Neural cell (in vitro differentiated cells): ENCODE data around the gene PPP3R1.

Experiments
- TF ChIP-seq, protein P1 (sequence below): fragments of 450-650 bp; IDR thresholded peaks from 2 replicates; pipeline ENCODE4 v1.5.1; 2014; ENCODE audit warnings: antibody characterized with exemption, mild to moderate bottlenecking, moderate library complexity; ENCODE audit not compliant: poor library complexity, severe bottlenecking
- TF ChIP-seq, protein P2 (sequence below): IDR thresholded peaks from 2 replicates; pipeline ENCODE4 v1.6.1; 2012; ENCODE audit warnings: borderline replicate concordance

DNA sequence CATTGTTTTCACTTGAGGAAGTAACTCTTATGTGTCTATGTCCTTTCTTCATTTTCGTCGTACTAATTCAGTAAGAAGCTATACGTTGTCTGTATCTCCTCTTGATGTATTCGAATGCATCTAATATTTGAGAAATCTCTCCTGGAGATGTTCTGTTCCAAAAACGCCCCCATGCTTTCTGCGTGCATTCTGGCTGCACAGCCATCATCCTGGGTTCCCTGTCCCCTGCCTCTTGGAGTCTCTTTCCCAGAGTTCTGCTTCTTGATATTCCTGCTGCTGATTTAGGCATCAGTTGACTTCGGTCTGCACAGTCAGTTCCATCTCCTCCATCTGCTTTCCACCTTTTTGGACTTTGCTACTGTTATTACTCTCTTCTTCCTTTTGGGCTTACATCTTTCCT lies 81.2 kb downstream of the PPP3R1 start:
- TF ChIP-seq, protein P1, sequence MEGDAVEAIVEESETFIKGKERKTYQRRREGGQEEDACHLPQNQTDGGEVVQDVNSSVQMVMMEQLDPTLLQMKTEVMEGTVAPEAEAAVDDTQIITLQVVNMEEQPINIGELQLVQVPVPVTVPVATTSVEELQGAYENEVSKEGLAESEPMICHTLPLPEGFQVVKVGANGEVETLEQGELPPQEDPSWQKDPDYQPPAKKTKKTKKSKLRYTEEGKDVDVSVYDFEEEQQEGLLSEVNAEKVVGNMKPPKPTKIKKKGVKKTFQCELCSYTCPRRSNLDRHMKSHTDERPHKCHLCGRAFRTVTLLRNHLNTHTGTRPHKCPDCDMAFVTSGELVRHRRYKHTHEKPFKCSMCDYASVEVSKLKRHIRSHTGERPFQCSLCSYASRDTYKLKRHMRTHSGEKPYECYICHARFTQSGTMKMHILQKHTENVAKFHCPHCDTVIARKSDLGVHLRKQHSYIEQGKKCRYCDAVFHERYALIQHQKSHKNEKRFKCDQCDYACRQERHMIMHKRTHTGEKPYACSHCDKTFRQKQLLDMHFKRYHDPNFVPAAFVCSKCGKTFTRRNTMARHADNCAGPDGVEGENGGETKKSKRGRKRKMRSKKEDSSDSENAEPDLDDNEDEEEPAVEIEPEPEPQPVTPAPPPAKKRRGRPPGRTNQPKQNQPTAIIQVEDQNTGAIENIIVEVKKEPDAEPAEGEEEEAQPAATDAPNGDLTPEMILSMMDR, result no peak
- TF ChIP-seq, protein P2, sequence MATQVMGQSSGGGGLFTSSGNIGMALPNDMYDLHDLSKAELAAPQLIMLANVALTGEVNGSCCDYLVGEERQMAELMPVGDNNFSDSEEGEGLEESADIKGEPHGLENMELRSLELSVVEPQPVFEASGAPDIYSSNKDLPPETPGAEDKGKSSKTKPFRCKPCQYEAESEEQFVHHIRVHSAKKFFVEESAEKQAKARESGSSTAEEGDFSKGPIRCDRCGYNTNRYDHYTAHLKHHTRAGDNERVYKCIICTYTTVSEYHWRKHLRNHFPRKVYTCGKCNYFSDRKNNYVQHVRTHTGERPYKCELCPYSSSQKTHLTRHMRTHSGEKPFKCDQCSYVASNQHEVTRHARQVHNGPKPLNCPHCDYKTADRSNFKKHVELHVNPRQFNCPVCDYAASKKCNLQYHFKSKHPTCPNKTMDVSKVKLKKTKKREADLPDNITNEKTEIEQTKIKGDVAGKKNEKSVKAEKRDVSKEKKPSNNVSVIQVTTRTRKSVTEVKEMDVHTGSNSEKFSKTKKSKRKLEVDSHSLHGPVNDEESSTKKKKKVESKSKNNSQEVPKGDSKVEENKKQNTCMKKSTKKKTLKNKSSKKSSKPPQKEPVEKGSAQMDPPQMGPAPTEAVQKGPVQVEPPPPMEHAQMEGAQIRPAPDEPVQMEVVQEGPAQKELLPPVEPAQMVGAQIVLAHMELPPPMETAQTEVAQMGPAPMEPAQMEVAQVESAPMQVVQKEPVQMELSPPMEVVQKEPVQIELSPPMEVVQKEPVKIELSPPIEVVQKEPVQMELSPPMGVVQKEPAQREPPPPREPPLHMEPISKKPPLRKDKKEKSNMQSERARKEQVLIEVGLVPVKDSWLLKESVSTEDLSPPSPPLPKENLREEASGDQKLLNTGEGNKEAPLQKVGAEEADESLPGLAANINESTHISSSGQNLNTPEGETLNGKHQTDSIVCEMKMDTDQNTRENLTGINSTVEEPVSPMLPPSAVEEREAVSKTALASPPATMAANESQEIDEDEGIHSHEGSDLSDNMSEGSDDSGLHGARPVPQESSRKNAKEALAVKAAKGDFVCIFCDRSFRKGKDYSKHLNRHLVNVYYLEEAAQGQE, result no peak
